Smooth muscle cell (in vitro differentiated cells): ENCODE results near the gene RNF145. TPM values are rescaled to one million over a fixed set of nuclear protein-coding genes. Genes with fewer than 3 reads are reported as not detected.

Source experiments
- DNase-seq: peaks from one replicate; lab custom pipeline; 2025; ENCODE audit not compliant: unreplicated experiment; lab: John Stamatoyannopoulos, UW
- H2AFZ ChIP-seq: fragments of 200-600 bp; sonication (generic); 2 replicates; pipeline ENCODE4 v1.6.0; 2016; ENCODE audit warnings: antibody characterized with exemption, low read depth, mild to moderate bottlenecking
- H3F3A ChIP-seq: fragments of 200-600 bp; sonication (generic); 2 replicates; pipeline ENCODE4 v1.6.0; 2017; ENCODE audit warnings: antibody characterized with exemption, low read depth
- H3K27ac ChIP-seq: fragments of 200-600 bp; sonication (generic); 2 replicates; pipeline ENCODE4 v1.5.1; 2016; ENCODE audit warnings: low read depth, mild to moderate bottlenecking
- H3K27me3 ChIP-seq: fragments of 200-600 bp; sonication (generic); 2 replicates; pipeline ENCODE4 v1.6.1; 2016; ENCODE audit warnings: low read depth, mild to moderate bottlenecking
- H3K36me3 ChIP-seq: fragments of 200-600 bp; sonication (generic); 2 replicates; pipeline ENCODE4 v1.5.1; 2016; ENCODE audit warnings: low read depth
- H3K4me1 ChIP-seq: fragments of 200-600 bp; sonication (generic); 2 replicates; pipeline ENCODE4 v1.5.1; 2016; ENCODE audit warnings: low read depth
- H3K4me2 ChIP-seq: fragments of 200-600 bp; sonication (generic); 2 replicates; pipeline ENCODE4 v1.6.0; 2016; ENCODE audit warnings: mild to moderate bottlenecking
- H3K4me3 ChIP-seq: fragments of 200-600 bp; sonication (generic); 2 replicates; pipeline ENCODE4 v1.5.1; 2016; ENCODE audit warnings: mild to moderate bottlenecking
- H3K79me2 ChIP-seq: fragments of 200-600 bp; sonication (generic); 2 replicates; pipeline ENCODE4 v1.6.0; 2016; ENCODE audit warnings: low read depth, mild to moderate bottlenecking
- H3K9ac ChIP-seq: fragments of 200-600 bp; sonication (generic); 2 replicates; pipeline ENCODE4 v1.6.0; 2016; ENCODE audit warnings: low read depth
- H3K9me3 ChIP-seq: fragments of 200-600 bp; sonication (generic); replicated peaks from 2 replicates; pipeline ENCODE4 v1.5.1; 2016; ENCODE audit warnings: low read depth
- H4K20me1 ChIP-seq: fragments of 200-600 bp; sonication (generic); 2 replicates; pipeline ENCODE4 v1.6.0; 2016; ENCODE audit warnings: low read depth
- WGBS: methylation state at CpG from one replicate; pipeline ENCODE4 v1.1.7; 2016; ENCODE audit warnings: low lambda C conversion rate; 5-methylcytosine and 5-hydroxymethylcytosine counted together
- polyA plus RNA-seq: library from polyadenylated mRNA; unstranded; fragments of >200 nt; fragmentation: Nextera tagmentation; extraction: Ambion mirVana; gene quantifications from 2 replicates; pipeline ENCODE4 v1.2.1, GENCODE V29; 2016
- total RNA-seq: library from RNA; depleted of rRNA; stranded (reverse); fragments of >200 nt; gene quantifications from 2 replicates; pipeline ENCODE4 v1.2.3, GENCODE V29; 2014
- TF ChIP-seq, protein P1 (sequence below): fragments of 200-600 bp; sonication (generic); IDR thresholded peaks from 2 replicates; pipeline ENCODE4 v1.5.1; 2017; ENCODE audit warnings: borderline replicate concordance, mild to moderate bottlenecking, antibody characterized with exemption; ENCODE audit not compliant: insufficient read depth, poor library complexity, severe bottlenecking

Gene RNF145
- total and polyA plus RNA-seq, 2 experiments from 2014 or later = 24.3 to 74.3 TPM

DNA sequence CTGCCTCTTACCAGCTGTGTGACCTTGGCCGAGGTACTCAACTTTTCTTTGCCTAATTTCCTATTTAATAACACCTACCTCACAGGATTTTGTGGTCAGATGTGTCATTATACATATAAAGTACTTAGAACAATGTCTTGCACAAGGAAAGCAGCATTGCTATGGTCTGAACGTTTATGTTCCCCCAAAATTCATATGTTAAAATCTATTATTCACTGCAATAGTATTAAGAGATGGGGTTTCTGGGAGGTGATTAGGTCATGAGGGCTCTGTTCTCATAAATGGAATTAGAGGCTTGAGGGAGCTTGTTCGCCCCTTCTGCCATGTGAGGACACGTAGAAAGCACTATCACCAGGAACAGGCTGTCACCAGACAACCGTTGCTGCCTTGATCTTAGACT is 10.9 kb upstream of the RNF145 start:
- no peak for DNase-seq
- no peak overlapping the region for H3K27ac ChIP-seq

DNA sequence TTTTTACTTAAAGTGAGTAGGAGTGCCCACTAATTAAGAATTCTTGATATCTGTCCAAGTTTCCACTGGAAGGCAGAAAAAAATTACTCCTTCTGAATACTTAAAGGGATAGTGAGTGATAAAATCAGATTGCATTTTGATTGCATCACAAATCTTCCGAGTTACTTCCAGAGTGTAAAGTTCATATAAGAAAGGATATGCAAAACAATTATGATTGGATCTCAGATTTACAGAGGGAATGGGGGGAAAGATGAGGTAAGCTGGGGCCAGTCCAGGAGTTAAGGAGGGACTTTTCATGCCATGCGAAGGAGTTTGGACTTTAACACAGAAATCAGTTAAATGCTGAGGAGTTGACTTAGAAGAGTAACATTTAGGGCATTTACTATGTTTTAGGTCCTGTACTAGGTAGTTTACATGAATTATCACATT is 9.3 kb upstream of the RNF145 start:
- H3K27me3 ChIP-seq = no peaks in the 10 kb centered on the region
- no peaks in the 10 kb centered on the region for H3K79me2 ChIP-seq
- H3K27ac ChIP-seq = no peak overlapping the region
- DNase-seq = no peak
- no peak overlapping the region for H3K9ac ChIP-seq
- H3K4me2 ChIP-seq = no peak overlapping the region
- TF ChIP-seq, protein P1, sequence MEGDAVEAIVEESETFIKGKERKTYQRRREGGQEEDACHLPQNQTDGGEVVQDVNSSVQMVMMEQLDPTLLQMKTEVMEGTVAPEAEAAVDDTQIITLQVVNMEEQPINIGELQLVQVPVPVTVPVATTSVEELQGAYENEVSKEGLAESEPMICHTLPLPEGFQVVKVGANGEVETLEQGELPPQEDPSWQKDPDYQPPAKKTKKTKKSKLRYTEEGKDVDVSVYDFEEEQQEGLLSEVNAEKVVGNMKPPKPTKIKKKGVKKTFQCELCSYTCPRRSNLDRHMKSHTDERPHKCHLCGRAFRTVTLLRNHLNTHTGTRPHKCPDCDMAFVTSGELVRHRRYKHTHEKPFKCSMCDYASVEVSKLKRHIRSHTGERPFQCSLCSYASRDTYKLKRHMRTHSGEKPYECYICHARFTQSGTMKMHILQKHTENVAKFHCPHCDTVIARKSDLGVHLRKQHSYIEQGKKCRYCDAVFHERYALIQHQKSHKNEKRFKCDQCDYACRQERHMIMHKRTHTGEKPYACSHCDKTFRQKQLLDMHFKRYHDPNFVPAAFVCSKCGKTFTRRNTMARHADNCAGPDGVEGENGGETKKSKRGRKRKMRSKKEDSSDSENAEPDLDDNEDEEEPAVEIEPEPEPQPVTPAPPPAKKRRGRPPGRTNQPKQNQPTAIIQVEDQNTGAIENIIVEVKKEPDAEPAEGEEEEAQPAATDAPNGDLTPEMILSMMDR = no peak
- H3K9me3 ChIP-seq = no peaks in the 10 kb centered on the region
- no peak overlapping the region for H2AFZ ChIP-seq
- H3K4me3 ChIP-seq = no peak overlapping the region
- H4K20me1 ChIP-seq = no peaks in the 10 kb centered on the region
- no peaks in the 10 kb centered on the region for H3F3A ChIP-seq
- WGBS = 75% methylated on average over 2 of the region's 2 CpGs
- H3K4me1 ChIP-seq = no peaks in the 10 kb centered on the region
- no peaks in the 10 kb centered on the region for H3K36me3 ChIP-seq

More for the DNA sequence above, 10.9 kb upstream of the RNF145 start:
- H3K4me1 ChIP-seq = no peaks in the 10 kb centered on the region
- no peaks in the 10 kb centered on the region for H4K20me1 ChIP-seq
- no peak overlapping the region for H3K4me3 ChIP-seq
- H3K27me3 ChIP-seq = no peaks in the 10 kb centered on the region
- H3K9me3 ChIP-seq = no peaks in the 10 kb centered on the region
- H3K4me2 ChIP-seq = no peak overlapping the region
- no peaks in the 10 kb centered on the region for H3F3A ChIP-seq
- no peaks in the 10 kb centered on the region for H3K79me2 ChIP-seq
- no peak overlapping the region for H2AFZ ChIP-seq
- 78% methylated on average over 5 of the region's 5 CpGs for WGBS
- no peaks in the 10 kb centered on the region for H3K36me3 ChIP-seq
- TF ChIP-seq, protein P1 = no peak
- H3K9ac ChIP-seq = no peak overlapping the region

DNA sequence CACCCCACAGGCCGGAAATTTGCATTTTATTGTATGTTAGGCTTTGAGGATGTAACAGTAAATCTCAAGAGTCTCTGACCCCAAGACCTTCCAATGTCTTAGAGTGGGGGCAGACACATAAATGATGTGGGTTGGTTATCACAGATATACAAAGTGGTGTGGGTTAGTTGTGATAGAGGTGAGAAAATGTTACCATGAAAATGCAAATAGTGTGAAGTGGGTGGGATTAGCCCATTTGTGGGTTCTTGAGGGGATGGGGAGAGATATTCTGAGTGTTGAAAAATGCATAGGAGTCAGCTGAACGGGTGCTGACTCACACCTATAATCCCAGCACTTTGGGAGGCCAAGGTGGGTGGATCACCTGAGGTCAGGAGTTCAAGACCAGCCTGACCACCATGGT is 7.9 kb upstream of the RNF145 start:
- H3K4me3 ChIP-seq = no peak overlapping the region
- TF ChIP-seq, protein P1 = no peak
- no peak overlapping the region for H3K27ac ChIP-seq
- no peaks in the 10 kb centered on the region for H3K27me3 ChIP-seq
- H3K4me2 ChIP-seq = no peak overlapping the region
- no peaks in the 10 kb centered on the region for H3F3A ChIP-seq
- H3K36me3 ChIP-seq = no peaks in the 10 kb centered on the region
- no peak for DNase-seq
- H2AFZ ChIP-seq = no peak overlapping the region
- no peaks in the 10 kb centered on the region for H3K4me1 ChIP-seq
- 90% methylated on average over 2 of the region's 2 CpGs for WGBS
- no peaks in the 10 kb centered on the region for H3K9me3 ChIP-seq
- H3K9ac ChIP-seq = no peak overlapping the region
- no peaks in the 10 kb centered on the region for H4K20me1 ChIP-seq
- no peaks in the 10 kb centered on the region for H3K79me2 ChIP-seq

DNA sequence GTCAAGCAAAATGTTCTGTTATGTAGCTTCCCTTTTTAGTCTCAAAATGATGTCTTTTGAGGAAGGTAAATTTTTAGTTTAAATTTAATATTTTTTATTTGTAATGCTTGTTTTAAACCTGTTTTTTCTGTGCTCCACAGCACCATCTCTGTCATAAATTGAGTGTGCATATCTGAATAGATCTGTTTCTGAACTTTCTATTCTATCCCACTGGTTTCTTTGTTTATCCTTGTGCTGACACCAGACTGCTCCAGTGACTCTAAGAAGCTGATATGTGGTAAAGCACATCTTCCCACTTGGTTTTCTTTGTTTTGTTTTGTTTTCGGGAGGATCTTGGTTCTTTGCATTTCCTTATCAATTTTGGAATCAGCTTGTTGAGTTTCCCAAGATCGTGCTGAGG is 7.1 kb upstream of the RNF145 start:
- H2AFZ ChIP-seq = no peak overlapping the region
- WGBS = 50% methylated on average over 2 of the region's 2 CpGs
- no peak for DNase-seq

More for the DNA sequence above, 7.1 kb upstream of the RNF145 start:
- Histone ChIP-seq H3K4me1 (no peaks in the 10 kb centered on the region), H3K4me3 (no peak overlapping the region), H3K27me3 (no peaks in the 10 kb centered on the region), H4K20me1 (no peaks in the 10 kb centered on the region), H3K9ac (no peak overlapping the region), H3K9me3 (no peaks in the 10 kb centered on the region), H3K27ac (no peak overlapping the region), H3K4me2 (no peak overlapping the region), H3K36me3 (no peaks in the 10 kb centered on the region), H3K79me2 (no peaks in the 10 kb centered on the region), H3F3A (no peaks in the 10 kb centered on the region)
- TF ChIP-seq, protein P1 = no peak
